ENCODE measurements around the gene DCANP1. TPM values are rescaled to one million over a fixed set of nuclear protein-coding genes. Genes with fewer than 3 reads are reported as not detected.

The DCANP1 gene
- total and polyA plus RNA-seq, 2 donors from 2014 or later: not detected

DNA sequence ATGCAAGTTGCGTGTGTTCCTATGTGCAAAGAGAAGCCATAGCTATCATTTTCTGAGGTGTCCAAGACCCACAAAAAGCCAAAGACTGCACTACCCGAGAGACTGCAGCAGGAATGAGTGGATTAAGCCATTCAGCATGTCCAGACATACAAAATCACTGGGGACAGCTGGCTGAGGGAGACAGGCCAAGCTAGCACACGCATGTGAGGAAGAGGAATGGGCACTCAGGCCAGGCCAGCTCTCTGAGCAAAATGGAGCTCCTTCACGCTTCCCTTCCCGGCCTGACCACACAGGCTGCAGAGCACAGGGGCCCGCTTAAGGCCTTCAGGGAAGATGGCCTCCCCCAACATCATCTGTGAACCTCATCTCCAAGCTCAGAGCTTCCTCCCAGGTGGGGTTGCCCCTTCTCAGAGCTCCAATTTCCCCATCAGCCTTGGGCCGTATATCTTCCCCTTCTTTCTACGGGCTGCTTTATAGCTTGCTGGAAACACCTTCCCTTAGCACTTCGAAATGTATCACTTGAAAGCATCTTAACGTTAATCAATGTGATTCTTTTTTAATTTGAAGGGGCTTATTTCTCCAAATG, 8.4 kb downstream of the DCANP1 start:
- Histone ChIP-seq H3K9ac (ENCODE audit: low read length in 3 of 3) (no peak overlapping the region), H3K36me3 (ENCODE audit: control insufficient read depth in 2 of 3, insufficient read depth in 3 of 3, low read length in 3 of 3) (no peaks in the 10 kb centered on the region), H3K4me3 (ENCODE audit: low read length in 3 of 3) (no peak overlapping the region), H3K27me3 (ENCODE audit: control insufficient read depth, insufficient read depth, low read length) (no peaks in the 10 kb centered on the region), H3K9me3 (ENCODE audit: control insufficient read depth in 2 of 3, insufficient read depth in 1 of 3, low read length in 3 of 3) (no peaks in the 10 kb centered on the region), H3K27ac (ENCODE audit: low read depth in 2 of 2, low read length in 2 of 2) (no peak overlapping the region), H3K4me1 (ENCODE audit: control insufficient read depth in 2 of 3, insufficient read depth in 2 of 3, low read depth in 1 of 3, low read length in 3 of 3) (no peaks in the 10 kb centered on the region)
- intact Hi-C loops (cut with DNase I): no loop called here
- no peak for FAIRE-seq
- TF ChIP-seq, protein P1, sequence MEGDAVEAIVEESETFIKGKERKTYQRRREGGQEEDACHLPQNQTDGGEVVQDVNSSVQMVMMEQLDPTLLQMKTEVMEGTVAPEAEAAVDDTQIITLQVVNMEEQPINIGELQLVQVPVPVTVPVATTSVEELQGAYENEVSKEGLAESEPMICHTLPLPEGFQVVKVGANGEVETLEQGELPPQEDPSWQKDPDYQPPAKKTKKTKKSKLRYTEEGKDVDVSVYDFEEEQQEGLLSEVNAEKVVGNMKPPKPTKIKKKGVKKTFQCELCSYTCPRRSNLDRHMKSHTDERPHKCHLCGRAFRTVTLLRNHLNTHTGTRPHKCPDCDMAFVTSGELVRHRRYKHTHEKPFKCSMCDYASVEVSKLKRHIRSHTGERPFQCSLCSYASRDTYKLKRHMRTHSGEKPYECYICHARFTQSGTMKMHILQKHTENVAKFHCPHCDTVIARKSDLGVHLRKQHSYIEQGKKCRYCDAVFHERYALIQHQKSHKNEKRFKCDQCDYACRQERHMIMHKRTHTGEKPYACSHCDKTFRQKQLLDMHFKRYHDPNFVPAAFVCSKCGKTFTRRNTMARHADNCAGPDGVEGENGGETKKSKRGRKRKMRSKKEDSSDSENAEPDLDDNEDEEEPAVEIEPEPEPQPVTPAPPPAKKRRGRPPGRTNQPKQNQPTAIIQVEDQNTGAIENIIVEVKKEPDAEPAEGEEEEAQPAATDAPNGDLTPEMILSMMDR (IDR thresholded peaks at IDR 0.05; ENCODE audit: borderline replicate concordance, extremely low read depth, insufficient read depth): no peak
- DNase-seq: peak in 2 of 5 donors; percentile 35 to 48

DNA sequence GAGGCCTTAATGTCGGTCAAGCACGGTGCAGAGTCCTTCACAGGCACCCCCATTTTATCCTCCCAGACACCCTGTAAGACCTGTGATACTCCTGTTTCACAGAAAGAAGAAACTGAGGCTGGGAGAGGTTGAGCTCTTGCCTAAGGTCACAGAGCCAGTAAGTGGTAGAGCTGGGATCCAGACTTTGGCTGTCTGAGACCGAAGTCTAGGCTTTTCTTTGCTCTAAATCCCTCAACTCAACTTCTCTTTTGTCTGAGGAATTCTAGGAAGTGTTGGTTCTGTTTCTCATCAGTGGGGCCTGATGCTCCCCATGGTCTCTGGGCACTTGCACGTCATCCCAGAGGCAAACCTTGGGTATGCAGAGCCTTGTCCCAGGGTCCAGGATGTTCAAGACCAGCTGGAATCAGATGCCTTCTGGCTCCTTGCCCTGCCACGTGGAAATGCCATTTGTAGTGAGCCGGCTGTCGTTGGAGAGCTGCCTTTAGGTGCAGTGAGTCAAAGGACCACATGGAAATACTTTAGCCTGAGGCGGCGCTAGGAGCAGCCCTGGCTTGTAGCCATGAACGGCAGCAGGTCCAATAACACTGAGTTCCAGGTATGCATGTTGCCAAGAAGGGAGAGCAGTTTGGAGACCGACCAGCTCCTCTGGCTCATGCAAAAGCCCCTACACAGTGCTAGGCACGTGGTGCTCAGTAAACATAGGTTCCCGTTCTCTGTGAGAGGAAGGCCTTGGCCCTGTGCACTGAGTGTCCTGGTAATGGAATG, 9.2 kb downstream of the DCANP1 start:
- Histone ChIP-seq H3K4me1 (ENCODE audit: control insufficient read depth in 2 of 3, insufficient read depth in 2 of 3, low read depth in 1 of 3, low read length in 3 of 3) (no peaks in the 10 kb centered on the region), H3K36me3 (ENCODE audit: control insufficient read depth in 2 of 3, insufficient read depth in 3 of 3, low read length in 3 of 3) (no peaks in the 10 kb centered on the region), H3K4me3 (ENCODE audit: low read length in 3 of 3) (no peak overlapping the region), H3K9me3 (ENCODE audit: control insufficient read depth in 2 of 3, insufficient read depth in 1 of 3, low read length in 3 of 3) (no peaks in the 10 kb centered on the region), H3K27me3 (ENCODE audit: control insufficient read depth, insufficient read depth, low read length) (no peaks in the 10 kb centered on the region), H3K9ac (ENCODE audit: low read length in 3 of 3) (no peak overlapping the region), H3K27ac (ENCODE audit: low read depth in 2 of 2, low read length in 2 of 2) (no peak overlapping the region)
- intact Hi-C loops (cut with DNase I): no loop called here
- TF ChIP-seq, protein P1 (IDR thresholded peaks at IDR 0.05; ENCODE audit: borderline replicate concordance, extremely low read depth, insufficient read depth): no peak
- DNase-seq: peak in 1 of 5 donors; percentile 7
- no peak for FAIRE-seq

DNA sequence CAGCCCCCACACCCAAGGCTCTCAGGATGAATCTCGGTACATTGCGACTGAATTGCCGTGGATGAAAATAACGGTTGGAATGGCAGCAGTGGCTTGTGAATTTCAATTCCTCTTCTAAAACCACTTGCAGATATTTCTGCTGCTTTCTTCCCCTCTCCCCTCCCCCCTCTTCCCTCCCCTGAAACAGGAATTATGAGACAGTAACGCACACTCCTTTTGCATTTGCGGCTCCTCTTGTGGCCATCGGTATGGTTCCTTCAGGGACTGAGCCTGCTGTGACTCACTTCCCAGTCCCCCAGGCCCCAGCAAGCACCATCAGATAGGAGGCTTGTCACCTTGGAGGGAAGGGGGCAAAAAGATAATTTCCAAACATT, 9.7 kb downstream of the DCANP1 start:
- Histone ChIP-seq H3K36me3 (ENCODE audit: control insufficient read depth in 2 of 3, insufficient read depth in 3 of 3, low read length in 3 of 3) (no peaks in the 10 kb centered on the region), H3K4me3 (ENCODE audit: low read length in 3 of 3) (no peak overlapping the region), H3K9me3 (ENCODE audit: control insufficient read depth in 2 of 3, insufficient read depth in 1 of 3, low read length in 3 of 3) (no peaks in the 10 kb centered on the region), H3K9ac (ENCODE audit: low read length in 3 of 3) (no peak overlapping the region), H3K4me1 (ENCODE audit: control insufficient read depth in 2 of 3, insufficient read depth in 2 of 3, low read depth in 1 of 3, low read length in 3 of 3) (no peaks in the 10 kb centered on the region), H3K27me3 (ENCODE audit: control insufficient read depth, insufficient read depth, low read length) (no peaks in the 10 kb centered on the region), H3K27ac (ENCODE audit: low read depth in 2 of 2, low read length in 2 of 2) (no peak overlapping the region)
- FAIRE-seq (no peak), DNase-seq (no peak)
- intact Hi-C loops (cut with DNase I): no loop called here
- TF ChIP-seq, protein P1 (IDR thresholded peaks at IDR 0.05; ENCODE audit: borderline replicate concordance, extremely low read depth, insufficient read depth): no peak
